HG03066 (cell line): ENCODE results near the gene TRIM13.
"Not testable (repeated sequence)": the region's sequence is repeated elsewhere in the genome, so short reads cannot be mapped to it uniquely, and the experiment has no call there.

Source experiments
- ATAC-seq: cut with Tn5 transposase; IDR thresholded peaks from one replicate; pipeline ENCODE4 v1.9.1; 2021; ENCODE audit warnings: low read depth; ENCODE audit not compliant: unreplicated experiment

TRIM13 gene

DNA sequence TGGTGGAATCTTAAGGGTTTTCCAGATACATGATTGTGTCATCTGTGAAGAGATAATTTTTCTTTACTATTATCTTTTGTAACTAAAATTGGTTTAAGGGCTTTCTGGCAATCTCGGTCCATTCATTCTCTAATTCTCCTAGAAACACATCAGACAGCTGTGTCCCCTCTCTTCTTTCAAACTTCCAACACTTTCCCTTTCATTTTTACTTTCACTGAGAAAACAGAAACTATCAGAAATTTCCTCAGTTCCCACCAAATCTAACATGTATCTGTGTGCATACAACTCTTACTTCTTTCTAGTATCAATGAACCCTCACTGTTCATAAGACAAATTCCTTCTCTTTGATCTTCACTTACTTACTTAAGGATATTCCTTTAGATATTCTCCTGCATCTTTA lies 58.6 kb downstream of the TRIM13 start:
- no peak for ATAC-seq

DNA sequence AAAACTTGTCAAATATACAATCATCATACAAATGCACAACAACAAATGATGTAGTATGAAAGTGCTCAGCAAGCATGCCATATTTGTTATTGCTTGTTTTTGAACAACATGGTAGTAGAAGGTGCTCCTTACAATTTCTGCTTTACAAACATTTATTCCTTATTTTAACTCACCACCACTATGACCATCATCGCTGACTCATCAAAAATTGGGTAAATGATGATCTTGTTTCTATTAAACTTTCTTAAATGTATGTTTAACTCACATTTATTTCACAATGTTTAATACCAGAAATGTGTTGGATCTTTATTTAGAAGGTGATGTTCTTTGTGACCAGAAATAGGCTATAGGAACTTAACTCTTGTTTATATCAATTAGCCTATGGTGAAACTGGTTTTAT lies 63.9 kb downstream of the TRIM13 start:
- no peak for ATAC-seq

- not testable (repeated sequence) for ATAC-seq
Measured at GRCh38 chr13:50062336-50062735, 65.5 kb downstream of the TRIM13 start.

- no peak for ATAC-seq
Measured at GRCh38 chr13:50065712-50066111, 68.9 kb downstream of the TRIM13 start.
